Hematopoietic multipotent progenitor cell treated with erythropoietin and hydrocortisone succinate and interleukin-3 and kit ligand, for 6 days (in vitro differentiated cells): Measurements from ENCODE around the gene PDIA6.

ENCODE experiments used
- DNase-seq: peaks from one replicate; pipeline ENCODE4 v3.0.0-alpha.2; 2015

PDIA6 gene

GRCh38 chr2:10812362-10813162 lies at the start of gene PDIA6:
PDIA6 (minus strand) TSS chr2:10812785; CDS start chr2:10812696, 89 bp downstream.
- DNase-seq = peak; percentile 98

GRCh38 chr2:10862330-10862729 lies 49.7 kb upstream of the PDIA6 start:
- DNase-seq = no peak

- no peak for DNase-seq
These were observed 49.2 kb upstream of the PDIA6 start for GRCh38 chr2:10861765-10862164.

DNA sequence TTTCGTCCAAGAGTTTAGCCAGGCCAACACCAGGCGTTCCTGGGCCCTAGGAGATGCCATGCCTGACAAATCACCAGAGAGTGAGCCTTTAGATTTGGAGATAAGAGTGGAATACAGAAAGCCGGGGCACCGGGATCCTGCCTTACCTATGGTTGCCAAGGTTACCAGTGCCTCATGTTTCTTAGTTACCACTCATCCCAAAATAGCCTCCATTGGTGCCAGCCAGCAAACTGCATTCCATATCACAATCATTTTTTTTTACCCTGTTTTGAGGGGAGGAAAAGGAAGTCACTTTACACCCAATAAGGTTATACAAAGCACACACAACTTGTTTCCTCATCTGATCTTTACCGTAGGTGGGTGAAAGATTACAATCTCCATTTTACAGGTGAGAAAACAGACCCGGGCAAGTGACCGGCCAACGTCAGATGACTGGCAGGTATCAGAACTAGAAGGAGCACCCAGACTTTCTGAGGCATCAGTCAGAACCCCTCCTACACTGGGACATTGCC lies 48.3 kb upstream of the PDIA6 start:
- no peak for DNase-seq

- no peak for DNase-seq
These were observed 47.7 kb upstream of the PDIA6 start for GRCh38 chr2:10860081-10860813.

DNA sequence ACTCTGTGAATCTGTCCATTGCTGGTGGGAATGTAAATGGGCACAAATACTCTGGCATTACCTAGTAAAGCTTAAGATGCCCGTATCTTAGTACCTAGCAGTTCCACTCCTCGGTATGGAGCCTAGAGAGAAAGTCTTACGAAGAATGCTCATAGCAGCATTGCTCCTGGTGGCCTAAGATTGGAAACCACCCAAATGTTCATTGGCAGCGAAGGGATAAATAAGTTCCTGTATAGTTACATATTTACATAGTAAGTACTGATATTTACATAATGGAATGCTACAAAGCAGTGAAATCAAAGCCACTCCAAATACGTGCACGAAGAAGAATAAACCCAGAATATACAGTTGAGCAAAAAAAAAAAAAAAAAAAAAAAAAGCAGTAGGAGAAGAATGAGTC lies 46.7 kb upstream of the PDIA6 start:
- no peak for DNase-seq

GRCh38 chr2:10848541-10848940 lies 36.0 kb upstream of the PDIA6 start:
- DNase-seq = no peak

DNA sequence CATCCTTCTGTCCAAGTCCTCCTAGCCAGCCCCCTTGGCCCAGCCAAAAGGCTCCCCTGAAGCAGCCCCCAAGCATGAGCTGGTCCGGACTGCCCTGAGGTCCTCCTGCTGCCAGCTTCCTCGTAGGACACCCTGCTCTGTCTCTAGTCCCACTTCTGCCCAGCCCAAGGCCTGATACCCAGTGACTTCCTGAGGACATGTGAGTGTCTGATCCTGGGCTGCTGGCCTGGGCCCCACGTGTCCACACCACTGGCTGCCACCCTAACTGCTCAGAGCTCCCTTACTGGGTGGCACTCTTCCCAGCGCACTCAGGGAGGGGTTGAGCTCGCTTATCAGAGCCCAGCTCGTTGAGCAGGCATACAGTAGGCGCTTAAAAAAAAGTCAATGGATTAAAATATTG lies 34.4 kb upstream of the PDIA6 start:
- DNase-seq = no peak

DNA sequence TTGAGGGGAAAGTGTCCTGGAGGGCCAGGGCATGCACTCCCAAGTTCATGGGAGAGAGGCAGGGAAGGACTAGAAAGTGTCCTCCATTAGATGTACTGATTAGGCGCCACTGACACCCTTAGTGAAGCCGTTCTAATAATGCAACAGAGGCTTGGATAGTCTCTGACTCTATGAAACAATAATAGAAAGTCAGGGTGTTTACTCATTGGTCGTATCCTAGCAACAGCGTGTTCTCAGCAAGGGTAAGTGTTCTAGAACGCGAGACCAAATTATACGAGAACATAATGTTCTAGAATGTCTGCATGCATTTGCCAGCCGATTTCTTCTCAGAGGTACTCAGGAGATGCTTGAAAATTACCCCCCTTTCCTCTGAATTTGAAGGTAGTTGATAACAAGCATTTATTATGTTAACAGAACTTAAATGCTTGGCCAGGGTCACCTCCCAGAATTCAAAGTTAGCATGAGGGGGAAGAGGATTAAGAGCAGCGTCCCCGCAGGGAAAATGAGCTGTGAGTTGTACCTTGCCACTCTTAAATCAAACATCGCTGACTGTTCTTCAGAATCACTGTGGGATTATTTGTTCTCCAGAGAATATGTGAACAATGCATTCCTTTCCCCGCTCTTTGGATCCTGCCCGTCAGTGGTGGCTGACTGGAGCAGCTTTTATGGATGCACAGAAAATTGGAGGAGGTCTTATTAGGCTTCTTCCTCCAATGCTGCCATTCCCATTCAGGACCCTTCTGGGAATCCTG lies 33.7 kb upstream of the PDIA6 start:
- DNase-seq = no peak

GRCh38 chr2:10845640-10846039 lies 33.1 kb upstream of the PDIA6 start:
- no peak for DNase-seq

DNA sequence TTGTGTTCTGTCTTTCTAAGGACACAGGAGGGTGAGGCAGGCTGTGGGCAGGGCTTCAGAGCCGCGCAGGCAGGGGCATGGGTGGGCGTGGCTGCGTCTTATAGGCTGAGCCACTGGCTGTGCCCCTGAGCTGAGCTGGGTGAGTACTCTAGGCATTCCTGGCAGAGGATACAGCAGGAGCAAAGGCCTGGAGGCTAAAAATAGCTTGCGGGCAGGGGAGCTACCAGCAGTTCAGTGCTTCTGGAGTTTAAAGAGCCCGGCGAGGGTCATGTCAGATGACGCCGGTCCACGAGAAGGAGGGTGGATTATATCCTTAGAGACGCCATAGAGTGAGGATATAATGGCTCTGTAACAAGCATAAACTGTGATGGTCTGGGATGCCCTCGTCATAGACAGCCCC lies 31.5 kb upstream of the PDIA6 start:
- peak; percentile 46 for DNase-seq

DNA sequence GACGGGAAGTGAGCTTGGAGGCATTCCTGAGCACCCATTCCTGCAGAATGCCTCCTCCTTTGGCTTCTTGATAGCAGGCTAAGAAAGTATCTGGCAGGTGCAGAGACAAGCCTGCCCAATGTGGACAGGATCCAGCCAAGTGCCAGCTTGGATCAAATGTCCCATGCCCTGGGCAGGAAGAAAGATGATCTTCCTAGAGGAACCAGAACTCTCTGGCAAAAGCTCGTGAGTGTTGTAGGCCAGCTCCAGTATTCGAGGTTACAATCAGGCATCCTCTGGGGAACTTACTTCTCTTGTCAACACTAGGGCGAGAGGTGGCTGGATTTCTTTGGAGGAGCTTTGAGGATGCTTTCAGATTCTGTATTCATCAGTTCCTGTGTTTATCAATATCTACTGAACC lies 29.9 kb upstream of the PDIA6 start:
- no peak for DNase-seq

- DNase-seq = no peak
These were observed 29.1 kb upstream of the PDIA6 start for GRCh38 chr2:10841547-10842219.

GRCh38 chr2:10839813-10840212 lies 27.2 kb upstream of the PDIA6 start:
- peak; percentile 55 for DNase-seq

GRCh38 chr2:10838734-10839133 lies 26.1 kb upstream of the PDIA6 start:
- no peak for DNase-seq

- no peak for DNase-seq
These were observed 25.0 kb upstream of the PDIA6 start for GRCh38 chr2:10837298-10838266.

GRCh38 chr2:10835052-10835970 lies 22.7 kb upstream of the PDIA6 start:
- peak; percentile 71 for DNase-seq

GRCh38 chr2:10834068-10834655 lies 21.6 kb upstream of the PDIA6 start:
- no peak for DNase-seq

GRCh38 chr2:10833021-10833420 lies 20.4 kb upstream of the PDIA6 start:
- DNase-seq = no peak
